T-helper 2 cell treated with Interferon-gamma antibody and Interleukin-4, amounts not matched to agents 100 ng/mL and 5 ng/mL, for 36 hours (primary cell): ENCODE results near the gene SNX1. TPM values are rescaled to one million over a fixed set of nuclear protein-coding genes. Genes with fewer than 3 reads are reported as not detected.
"Not testable (repeated sequence)": the region's sequence is repeated elsewhere in the genome, so short reads cannot be mapped to it uniquely, and the experiment has no call there.

Experiments
- intact Hi-C: fragments of 100-400 bp; cut with micrococcal nuclease; formaldehyde crosslinking; loops from one replicate; pipeline ENCODE4 v1.15.1; 2023
- total RNA-seq: library from RNA; stranded (reverse); gene quantifications from 2 replicates; pipeline ENCODE4 v1.2.3, GENCODE V29; 2022

SNX1 gene
- total RNA-seq, 1 donor from 2014 or later = 133 TPM

DNA sequence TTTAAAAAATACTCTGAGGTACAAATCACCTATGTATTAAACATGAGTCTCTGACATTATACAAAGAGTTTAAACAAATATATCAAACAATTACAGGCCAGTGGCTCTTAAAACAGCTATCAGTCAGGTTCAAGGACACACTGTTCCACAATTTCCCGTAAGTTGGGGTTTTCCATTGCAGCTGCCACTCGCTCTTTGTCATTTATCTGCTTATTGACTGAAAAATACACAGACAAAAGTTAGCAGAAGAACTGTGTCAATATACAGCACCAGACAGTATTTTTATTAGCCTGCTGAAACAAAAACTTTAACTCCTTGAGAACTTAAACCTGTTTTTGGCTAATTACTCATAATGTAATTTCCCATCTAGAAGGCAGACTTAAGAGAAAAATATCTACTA lies 23.0 kb upstream of the SNX1 start:
- intact Hi-C loops = no loop called here

DNA sequence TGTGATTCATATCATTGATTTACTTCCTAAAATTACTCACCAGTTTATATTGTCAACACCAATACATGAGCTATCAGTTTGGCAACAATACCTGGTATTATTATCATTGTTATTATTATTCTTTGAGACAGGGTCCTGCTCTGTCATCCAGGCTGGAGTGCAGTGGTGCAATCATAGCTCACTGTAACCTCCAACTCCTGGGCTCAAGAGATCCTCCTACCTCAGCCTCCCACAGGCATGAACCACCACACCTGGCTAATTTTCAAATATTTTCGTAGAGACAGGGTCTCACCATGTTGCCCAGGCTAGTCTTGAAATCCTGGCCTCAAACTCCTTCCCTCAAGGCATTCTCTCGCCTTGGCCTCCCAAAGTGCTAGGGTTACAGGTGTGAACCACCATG lies 22.3 kb upstream of the SNX1 start:
- intact Hi-C loops = not testable (repeated sequence)

DNA sequence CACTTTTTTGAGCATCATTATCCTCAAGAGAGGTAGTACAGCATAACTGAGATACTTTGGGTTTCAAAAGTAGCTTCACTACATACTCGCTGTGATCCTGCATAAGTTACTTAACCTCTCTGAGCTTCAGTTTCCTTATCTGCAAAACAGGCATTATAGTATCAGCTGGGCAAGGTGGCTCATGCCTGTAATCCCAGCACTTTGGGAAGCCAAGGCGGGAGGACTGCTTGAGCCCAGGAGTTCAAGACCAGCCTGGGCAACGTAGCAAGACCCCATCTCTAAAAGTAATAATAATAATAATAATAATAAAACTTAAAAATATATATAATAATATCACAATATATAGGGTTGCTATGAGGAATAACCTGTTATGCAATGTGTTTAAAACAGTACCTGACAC lies 13.0 kb upstream of the SNX1 start:
- intact Hi-C loops = no loop called here

DNA sequence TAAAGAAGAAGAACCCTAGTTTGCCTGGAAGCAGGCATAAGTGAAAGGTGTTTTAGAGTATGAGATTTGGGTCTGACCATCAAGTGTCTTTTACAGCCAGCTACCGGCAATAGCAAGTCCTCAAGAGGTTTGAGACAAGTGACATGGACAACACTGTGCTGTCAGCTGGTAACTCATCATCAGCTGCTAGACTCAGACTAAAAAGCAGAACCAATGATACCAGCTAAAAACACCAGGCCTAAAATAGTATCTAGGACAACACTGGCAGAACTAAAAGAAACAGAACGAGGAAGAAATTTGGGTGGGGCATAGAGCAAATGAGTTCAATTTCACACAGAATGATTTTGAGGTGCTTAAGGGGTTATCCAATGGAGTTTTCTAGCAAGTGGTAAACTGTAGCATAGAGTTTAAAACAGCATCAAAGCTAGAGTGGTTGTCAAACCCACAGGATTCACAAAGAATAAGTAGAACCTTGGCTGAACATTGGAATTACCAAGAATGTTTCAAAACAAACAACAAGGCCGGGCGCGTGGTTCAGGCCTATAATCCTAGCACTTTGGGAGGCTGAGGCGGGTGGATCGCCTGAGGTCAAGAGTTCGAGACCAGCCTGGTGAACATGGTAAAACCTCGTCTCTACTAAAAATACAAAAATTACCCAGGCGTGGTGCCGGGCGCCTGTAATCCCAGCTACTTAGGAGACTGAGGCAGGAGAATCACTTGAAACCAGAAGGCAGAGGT lies 6.1 kb upstream of the SNX1 start:
- intact Hi-C loops = loop anchor here (10.0 kb wide), 1 partner anchor 895 kb away; no protein-coding TSS in a partner anchor

DNA sequence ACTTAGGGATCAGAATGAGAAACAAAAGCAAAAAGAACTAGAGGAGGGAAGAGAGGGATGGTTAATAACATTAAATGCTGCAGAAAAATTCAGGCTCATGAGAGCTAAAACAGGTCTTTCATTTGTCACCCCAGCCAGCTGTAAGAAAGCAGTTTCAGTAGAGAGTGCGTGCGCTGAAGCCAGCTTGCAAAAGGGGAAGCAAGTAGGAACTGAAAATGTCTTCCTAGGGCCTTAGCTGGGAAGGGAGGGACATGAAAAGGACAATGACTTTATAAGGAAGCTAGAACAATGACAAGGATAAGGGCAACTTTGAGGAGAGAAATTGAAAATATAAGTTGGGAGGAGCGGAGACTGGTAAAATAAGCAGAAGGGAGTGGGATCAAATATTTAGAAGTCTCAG lies 5.3 kb upstream of the SNX1 start:
- intact Hi-C loops = loop anchor here (10.0 kb wide), 1 partner anchor 896 kb away; no protein-coding TSS in a partner anchor

DNA sequence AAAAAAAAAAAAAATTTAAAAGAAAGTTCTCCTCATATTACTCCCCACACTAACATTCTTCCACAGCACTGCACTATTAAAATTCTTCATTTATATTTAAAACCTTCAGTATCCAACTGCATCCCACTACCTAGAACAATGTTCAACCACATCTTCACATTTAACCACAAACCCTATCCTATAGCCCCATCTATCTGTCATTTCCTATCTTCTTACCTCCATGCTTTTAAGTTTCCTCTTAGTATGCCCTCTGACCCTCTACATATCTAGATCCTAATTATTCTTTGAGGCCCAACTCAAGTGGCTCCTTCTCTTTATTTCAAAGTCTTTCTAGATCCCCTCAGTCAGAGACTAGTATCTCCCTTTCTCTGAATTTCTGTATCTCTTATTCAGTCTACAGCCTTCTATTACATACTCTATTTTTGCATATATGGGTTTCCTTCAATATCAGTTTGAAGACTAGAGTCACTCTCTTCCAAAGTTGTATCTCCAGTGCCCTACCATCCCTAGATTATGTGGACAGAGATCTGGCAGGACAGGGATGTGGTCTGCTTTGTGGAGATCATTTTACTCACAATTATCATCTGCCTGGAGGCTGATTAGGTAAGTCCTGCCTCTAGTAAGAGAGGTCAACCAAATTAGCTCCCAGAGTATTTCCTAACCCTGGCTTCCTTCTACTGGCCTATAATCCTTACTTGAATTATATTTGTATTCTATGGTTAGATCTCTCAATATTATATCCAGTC lies 3.5 kb upstream of the SNX1 start:
- intact Hi-C loops = loop anchor here (2.0 to 10.0 kb wide), 3 partner anchors 23 to 897 kb away; no protein-coding TSS in a partner anchor

DNA sequence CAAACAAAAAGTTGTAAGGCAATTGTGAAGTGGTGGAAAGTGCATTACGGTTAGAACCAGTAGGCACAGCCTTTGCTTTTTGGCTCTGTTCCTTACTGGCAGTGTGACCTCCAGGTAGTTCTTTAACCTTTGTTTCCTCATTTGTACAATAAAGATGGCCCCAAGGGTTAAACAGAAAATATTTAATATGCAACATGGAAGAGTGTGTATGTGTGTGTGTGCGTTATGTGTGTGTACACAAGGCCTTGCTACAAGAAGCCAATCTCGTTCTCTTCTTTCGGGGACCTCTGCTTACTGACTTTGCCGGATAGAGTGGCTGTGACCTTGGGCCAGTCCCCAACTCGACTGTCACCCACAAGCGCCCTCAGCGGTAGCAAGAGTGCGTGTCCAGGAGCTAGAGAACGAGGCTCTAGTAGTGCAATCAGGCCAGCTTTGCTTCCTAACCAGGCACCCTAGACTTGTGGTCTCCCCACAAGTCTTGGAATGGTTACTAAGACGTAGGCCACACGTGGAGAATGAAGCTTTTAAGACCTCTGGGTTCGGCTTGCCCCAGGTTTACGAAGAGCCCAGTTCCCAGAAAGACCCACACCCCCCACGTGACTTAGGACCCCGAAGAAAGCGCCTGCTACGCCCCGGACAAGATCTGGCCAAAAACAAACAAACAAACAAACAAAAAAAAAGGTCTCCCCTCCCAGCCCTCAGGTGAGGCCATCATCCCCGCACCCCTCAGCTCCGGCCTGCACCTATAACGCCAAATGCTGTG lies 2.7 kb upstream of the SNX1 start:
- intact Hi-C loops = loop anchor here (1.0 to 10.0 kb wide), 4 partner anchors 24 to 898 kb away; partner anchors contain the start of gene TRIP4

DNA sequence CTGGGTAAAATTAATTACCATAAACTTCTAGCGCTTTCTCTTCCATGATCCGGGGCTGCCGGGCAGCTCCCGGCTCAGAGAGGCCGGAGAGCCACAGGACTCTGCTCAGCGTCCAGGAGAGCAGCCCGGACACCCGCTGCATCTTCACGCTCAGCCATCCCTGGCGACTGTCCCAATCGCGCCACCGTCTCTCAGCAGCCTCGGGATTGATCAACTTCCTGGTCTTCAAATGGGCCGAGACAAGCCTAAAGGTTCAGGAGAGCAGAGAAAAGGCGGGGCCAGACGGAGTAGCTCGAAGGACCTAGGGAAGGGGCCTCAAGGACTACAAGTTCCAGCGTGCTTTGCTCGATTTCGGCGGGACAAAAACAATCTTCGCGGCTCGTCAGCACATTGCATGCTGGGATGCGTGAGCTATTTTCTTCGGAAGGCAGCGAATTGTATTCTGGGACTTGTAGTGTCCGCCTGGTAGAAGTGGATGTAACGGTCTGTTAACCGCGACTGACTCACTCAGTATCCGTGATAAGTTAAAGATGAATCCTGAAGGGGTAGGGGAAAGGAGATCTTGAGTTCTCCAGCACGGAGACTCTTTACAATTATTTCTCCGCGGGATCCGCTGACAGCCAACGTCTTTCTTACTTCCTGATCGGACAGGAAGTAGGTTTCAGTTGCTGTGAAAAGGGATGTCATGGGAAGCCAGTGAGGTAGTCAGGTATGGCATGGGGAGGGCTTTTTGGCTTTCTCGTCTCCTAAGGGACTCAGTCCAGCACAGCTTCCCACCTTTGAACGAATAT lies 2.0 kb upstream of the SNX1 start, which contains the start of gene CIAO2A:
CIAO2A (minus strand) TSS at position 212 of the 791 bp plus-strand sequence; CDS start at position 142, 70 bp downstream.
- intact Hi-C loops = loop anchor here (1.0 to 10.0 kb wide), 5 partner anchors 25 to 899 kb away; partner anchors contain the start of gene TRIP4

DNA sequence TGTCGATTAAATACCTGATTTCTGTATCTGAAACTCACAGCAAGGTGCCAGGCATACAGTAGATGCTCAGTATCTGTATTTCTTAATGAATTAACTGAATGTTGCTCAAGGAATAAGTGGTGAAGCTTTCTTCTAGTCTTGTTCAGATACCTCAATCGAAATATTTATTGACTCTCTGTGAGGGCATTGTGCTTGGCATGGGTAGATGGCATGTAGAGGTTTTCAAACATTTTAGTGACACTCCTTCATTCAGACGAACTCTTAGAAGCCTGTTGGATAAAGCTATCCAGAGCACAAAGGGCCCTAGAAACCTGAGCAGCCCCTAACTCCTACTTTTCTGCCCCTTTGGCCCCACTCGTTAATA lies 369 bp upstream of the SNX1 start:
- intact Hi-C loops = loop anchor here (1.0 to 10.0 kb wide), 5 partner anchors 68 to 1092 kb away; partner anchors contain the start of genes CLPX, PPIB and USP3

DNA sequence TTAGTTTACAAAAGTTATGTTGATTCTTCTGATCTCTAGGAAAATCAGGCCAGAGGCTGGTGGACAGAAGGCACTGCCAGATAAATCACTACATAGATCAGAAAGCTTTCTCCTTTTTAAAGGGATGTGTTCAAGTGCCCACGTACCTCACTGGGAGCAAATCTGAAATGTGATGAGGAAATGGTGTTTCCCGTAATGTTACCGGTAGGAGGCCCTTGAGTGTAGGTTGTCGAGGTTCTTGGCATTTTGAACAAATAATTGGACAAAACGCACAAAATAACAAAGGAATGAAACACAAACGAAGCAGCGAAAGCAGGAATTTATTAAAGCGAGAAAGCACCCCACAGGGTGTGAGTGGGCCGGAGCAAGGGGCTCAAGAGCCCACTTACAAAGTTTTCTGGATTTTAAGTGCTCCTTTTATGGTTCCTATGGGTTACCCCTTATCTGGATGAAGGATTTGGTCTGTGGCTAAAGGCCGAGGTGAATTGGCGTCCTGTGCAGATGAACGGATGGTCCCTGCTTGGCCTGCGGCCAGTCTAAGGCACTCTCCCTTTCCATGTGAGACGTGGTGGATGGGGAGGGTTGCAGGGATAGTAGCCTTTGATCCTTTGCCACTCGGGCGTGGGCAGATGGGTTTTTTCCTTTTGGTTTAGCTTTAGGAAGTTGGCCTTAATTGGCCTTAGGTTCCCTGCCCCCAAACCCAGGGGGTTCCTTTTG lies 1.0 kb downstream of the SNX1 start:
- intact Hi-C loops = loop anchor here (1.0 to 10.0 kb wide), 3 partner anchors 56 to 1090 kb away; partner anchors contain the start of gene CLPX

DNA sequence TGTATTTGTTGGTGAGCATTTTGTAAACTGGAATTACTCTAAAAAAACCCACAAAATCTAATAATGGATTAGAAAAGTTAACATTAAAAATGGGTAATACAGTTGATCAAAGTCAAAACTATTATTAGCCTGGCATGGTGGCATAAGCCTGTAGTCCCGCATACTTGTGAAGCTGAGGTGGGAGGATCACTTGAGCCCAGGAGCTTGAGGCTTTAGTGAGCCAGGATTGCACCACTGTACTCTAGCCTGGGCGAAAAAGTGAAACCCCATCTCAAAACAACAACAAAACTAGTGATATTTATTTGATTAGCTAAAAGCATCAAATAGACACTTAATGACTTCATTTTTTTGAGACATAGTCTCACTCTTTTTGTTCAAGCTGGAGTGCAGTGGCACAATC lies 3.6 kb downstream of the SNX1 start:
- intact Hi-C loops = loop anchor here (5.0 to 10.0 kb wide), 2 partner anchors 905 to 1088 kb away; partner anchors contain the start of gene CLPX

DNA sequence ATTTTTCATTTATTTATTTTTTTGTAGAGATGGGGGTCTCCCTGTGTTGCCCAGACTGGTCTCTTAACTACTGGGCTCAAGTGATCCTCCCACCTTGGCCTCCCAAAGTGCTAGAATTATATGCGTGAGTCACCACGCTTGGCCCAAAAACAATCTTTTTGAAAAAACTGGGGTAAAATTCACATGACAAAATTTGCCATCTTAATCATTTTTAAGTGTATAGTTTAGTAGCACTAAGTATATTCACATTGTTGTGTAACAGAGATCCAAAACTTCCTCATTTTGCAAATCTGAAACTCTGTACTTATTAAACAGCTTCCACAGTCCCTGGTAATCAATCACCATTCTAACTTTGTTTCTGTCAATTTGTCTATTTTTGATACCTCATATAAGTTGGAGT lies 5.2 kb downstream of the SNX1 start:
- intact Hi-C loops = no loop called here

DNA sequence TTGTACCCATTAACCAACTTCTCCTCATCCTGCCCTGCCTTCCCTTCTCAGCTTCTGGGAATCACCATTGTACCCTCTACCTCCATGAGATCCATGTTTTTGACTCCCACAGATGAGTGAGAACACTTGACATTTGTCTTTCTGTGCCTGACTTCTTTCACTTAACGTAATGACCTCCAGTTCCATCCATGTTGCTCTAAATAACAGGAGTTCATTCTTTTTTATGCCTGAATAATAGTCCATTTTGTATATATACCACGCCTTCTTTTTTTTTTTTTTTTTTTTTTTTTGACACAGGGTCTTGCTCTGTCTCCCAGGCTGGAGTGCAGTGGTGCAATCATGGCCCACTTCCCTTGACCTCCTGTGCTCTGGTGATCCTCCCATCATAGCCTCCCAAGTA lies 6.7 kb downstream of the SNX1 start:
- intact Hi-C loops = no loop called here

DNA sequence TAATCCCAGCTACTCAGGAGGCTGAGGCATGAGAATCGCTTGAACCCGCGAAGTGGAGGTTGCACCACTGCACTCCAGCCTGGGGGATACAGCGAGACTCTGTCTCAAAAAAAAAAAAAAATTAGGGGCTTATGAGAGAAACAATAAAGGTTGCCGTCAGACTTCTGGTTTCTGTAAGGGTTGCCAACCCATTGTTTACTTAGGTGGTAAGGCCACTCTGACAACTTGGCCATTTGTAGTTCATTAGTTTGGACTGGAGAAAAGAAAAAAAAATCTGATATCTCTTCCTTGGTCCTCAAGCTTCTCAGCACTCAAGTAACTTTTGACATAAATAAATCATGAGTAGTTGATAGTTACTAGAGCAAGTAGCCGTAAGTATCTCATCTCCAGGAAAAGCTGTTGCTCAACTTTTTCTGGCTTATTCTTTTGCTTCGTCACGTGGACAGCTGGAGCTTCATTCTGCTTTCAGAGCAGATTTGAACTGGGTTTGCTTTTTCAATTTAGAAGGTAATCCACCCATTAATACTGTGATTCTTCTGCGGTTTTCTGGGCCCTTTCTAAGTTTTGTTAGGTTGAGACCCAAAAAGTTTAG lies 9.4 kb downstream of the SNX1 start:
- intact Hi-C loops = no loop called here

DNA sequence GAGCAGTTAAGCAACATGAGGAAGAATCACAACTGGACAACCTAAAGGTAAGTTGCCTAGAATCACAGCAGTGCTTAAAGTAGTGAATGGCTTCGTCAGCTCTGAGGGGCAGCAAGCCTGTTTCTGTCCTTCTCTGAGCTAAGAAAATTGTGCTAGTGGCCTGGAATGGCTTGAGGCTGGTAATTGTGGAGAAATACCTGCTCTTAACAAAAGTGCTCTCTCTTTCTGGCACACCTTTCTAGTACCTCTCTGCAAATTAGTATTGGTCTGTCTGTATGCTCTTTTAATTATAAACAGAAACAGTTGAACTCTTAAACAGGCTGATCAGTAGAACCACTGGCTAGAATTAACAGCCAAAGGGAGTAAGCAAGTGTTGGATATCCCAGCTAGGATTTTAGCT lies 11.6 kb downstream of the SNX1 start:
- intact Hi-C loops = no loop called here

DNA sequence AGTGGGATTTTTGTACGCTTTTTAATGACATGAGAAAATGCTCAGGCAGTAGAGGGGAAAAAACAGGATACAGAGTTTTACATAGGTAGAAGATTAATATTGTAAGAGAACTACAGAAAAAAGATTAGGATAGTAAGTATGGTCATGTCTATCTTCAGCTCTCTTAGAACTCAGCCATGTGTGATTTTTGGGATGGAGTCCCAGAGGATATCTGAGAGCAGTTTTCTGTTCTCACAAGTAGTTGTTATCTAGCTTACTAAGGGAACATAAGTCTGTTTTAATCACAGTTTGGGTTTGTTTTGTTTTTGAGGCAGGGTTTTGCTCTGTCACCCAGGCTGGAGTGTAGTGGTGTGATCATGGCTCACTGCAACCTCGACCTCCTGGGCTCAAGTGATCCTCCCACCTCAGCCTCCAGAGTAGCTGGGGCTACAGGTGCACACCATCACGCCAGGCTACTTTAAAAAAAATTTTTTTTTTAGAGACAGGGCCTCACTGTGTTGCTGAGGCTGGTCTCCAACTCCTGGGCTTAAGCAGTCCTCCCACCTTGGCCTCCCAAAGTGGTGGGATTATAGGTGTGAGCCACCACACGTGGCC lies 14.4 kb downstream of the SNX1 start:
- intact Hi-C loops = not testable (repeated sequence)

DNA sequence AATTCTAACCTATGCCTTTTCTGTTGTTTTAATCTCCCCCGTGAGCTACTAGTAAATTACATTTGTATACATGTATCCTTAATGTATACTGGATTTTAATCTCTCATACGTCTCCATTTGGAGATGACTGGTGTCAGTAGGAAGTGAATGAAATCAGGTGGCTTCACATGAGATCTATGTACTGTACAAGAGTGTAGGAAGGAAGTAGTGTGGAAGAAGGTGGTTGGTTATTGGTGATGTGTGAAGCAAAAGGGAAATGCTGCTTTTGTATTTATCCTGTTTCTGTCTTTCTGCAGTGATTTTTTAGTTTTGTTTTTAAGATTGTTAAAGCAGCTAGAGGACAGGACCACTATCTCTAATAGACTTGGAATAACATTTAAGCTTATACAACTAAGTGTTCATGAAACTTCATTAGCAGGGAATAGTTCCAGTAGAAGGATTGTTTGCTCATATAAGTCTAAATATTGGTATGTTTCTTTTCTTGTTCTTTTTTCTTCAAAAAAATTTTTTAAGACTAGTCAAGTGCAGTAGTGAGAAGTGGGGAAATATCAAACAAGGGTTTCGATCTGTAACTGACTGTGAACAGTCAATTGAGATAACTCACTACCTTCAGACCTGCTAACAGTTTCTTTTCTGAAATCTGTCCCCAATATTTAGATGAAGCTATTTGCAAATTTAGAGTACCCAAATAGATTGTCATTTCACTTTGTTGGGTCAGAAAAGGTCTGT lies 15.3 kb downstream of the SNX1 start:
- intact Hi-C loops = no loop called here

DNA sequence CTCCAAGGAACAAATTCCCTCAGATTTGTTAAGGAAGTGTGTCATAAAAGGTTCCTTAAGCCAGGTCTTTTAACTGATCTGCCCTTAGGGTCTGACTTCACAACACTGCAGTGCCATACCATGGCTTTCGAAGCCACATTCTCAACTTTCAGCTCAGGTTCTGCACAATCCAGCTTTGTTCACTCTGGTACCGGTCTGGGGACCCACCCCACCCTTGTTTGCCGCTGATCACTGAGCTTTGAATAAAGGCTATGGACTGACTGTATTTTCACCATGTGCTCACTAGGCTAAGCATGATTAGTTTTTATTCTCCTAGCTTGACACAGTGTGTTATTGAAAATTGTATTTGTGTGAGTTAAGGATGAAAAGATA lies 15.9 kb downstream of the SNX1 start:
- intact Hi-C loops = no loop called here
